ENCODE data around the gene RBKS. TPM values are rescaled to one million over a fixed set of nuclear protein-coding genes. Genes with fewer than 3 reads are reported as not detected.

RBKS gene
- total RNA-seq, 1 donor from 2014 or later = 2.0 TPM

DNA sequence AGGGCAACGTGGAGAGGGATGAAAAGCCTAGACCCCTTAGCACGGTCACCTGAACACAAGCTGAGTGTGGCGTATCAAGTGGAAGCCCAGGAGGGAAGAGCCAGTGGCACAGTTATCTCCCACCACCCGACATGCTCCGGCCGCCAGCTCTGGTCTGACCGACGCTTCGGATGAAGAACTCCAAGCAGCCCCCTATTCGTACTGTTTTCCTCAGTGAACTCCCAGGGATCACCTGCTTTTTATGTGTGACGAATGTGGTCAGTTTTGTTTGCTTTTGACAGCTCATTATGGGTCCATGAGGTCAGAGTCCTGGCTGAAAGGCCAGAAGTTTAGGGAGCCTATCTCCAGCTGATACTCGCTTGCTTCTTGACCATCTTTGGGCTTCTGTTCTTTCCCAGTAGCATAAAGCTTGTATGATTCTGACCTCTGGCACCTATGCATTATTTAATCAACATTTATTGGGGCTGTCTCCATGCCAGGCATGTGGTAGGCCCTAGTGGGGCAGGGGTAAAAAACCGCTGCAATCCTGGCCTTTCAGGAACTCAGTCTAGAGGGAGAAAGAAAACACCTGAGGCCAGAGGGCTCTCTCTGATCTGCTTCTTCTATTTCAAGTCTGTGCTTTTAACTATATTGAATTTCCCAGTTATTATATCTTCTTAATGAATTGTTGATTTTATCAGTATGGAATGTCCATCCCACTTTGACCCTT lies 151.7 kb downstream of the RBKS start:
- H3K36me3 Mint-ChIP-seq (ENCODE audit: low read depth, unreplicated experiment) = peaks cover 8% of the 10 kb centered on the region
- no peak overlapping the region for H3K27ac Mint-ChIP-seq (ENCODE audit: unreplicated experiment)
- TF ChIP-seq, protein P1, sequence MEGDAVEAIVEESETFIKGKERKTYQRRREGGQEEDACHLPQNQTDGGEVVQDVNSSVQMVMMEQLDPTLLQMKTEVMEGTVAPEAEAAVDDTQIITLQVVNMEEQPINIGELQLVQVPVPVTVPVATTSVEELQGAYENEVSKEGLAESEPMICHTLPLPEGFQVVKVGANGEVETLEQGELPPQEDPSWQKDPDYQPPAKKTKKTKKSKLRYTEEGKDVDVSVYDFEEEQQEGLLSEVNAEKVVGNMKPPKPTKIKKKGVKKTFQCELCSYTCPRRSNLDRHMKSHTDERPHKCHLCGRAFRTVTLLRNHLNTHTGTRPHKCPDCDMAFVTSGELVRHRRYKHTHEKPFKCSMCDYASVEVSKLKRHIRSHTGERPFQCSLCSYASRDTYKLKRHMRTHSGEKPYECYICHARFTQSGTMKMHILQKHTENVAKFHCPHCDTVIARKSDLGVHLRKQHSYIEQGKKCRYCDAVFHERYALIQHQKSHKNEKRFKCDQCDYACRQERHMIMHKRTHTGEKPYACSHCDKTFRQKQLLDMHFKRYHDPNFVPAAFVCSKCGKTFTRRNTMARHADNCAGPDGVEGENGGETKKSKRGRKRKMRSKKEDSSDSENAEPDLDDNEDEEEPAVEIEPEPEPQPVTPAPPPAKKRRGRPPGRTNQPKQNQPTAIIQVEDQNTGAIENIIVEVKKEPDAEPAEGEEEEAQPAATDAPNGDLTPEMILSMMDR (IDR thresholded peaks at IDR 0.05; ENCODE audit: unreplicated experiment) = no peak
- DNase-seq (ENCODE audit: low spot score) = no peak
- H3K9me3 Mint-ChIP-seq (ENCODE audit: unreplicated experiment) = no peaks in the 10 kb centered on the region
- no peak overlapping the region for H3K4me3 Mint-ChIP-seq (ENCODE audit: unreplicated experiment)
- H3K4me1 Mint-ChIP-seq (ENCODE audit: unreplicated experiment) = peaks cover 23% of the 10 kb centered on the region
- H3K27me3 Mint-ChIP-seq (ENCODE audit: unreplicated experiment) = peaks cover 6% of the 10 kb centered on the region

DNA sequence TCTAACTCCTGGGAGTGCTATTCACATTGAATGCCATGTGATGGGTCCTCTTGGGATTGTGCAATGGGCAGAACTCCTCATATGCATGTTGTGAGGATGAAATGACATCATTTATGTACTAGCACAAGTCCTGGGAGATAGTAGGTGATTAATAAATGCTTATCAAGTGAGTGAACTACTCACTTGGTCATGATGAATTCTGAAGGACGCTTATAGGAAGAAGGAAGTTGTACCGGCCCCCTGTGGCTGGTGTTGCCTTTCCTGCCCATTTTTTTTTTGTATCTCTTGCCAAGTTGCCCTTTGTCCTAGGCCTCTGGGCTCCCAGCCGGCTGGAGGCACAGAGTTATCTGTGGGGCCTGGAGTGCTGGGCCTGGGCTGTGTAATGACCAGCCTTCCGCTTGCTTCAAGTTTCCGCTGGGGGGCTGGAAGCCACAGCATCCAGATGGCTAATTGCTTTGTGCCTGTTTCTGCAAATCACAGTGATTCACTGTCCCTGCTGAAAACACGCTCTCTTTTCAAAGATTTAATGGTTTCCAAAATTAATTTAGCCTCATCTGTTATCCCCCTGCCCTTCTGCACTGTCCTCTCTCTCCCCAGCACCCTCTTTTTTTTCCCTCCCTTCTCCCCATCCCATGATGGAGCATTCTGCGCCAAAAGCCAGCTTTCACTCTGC lies 152.4 kb downstream of the RBKS start:
- DNase-seq (ENCODE audit: low spot score) = no peak
- no peak overlapping the region for H3K27ac Mint-ChIP-seq (ENCODE audit: unreplicated experiment)
- peaks cover 5% of the 10 kb centered on the region for H3K27me3 Mint-ChIP-seq (ENCODE audit: unreplicated experiment)
- H3K4me3 Mint-ChIP-seq (ENCODE audit: unreplicated experiment) = no peak overlapping the region
- TF ChIP-seq, protein P1 (IDR thresholded peaks at IDR 0.05; ENCODE audit: unreplicated experiment) = no peak
- H3K9me3 Mint-ChIP-seq (ENCODE audit: unreplicated experiment) = no peaks in the 10 kb centered on the region
- peaks cover 8% of the 10 kb centered on the region for H3K36me3 Mint-ChIP-seq (ENCODE audit: low read depth, unreplicated experiment)
- peaks cover 23% of the 10 kb centered on the region for H3K4me1 Mint-ChIP-seq (ENCODE audit: unreplicated experiment)

DNA sequence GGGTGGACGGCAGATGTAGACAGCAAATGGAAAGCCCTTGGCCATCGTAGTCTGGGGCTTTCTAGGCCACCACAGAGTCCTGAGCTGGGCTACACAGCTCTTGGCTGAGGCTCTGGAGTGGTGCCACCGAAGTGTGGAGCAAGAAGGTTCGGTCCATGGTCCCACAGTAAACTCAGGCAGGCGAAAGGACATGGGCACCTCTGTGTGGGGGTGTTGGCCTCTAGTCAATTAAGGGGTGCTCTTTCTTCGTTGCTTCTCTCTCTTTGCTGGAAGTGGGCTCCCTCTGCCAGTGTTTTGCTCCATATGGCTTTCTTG lies 153.3 kb downstream of the RBKS start:
- no peaks in the 10 kb centered on the region for H3K9me3 Mint-ChIP-seq (ENCODE audit: unreplicated experiment)
- DNase-seq (ENCODE audit: low spot score) = no peak
- H3K4me1 Mint-ChIP-seq (ENCODE audit: unreplicated experiment) = peaks cover 23% of the 10 kb centered on the region
- no peak overlapping the region for H3K27ac Mint-ChIP-seq (ENCODE audit: unreplicated experiment)
- H3K27me3 Mint-ChIP-seq (ENCODE audit: unreplicated experiment) = no peaks in the 10 kb centered on the region
- TF ChIP-seq, protein P1 (IDR thresholded peaks at IDR 0.05; ENCODE audit: unreplicated experiment) = no peak
- H3K4me3 Mint-ChIP-seq (ENCODE audit: unreplicated experiment) = no peak overlapping the region
- peaks cover 8% of the 10 kb centered on the region for H3K36me3 Mint-ChIP-seq (ENCODE audit: low read depth, unreplicated experiment)

DNA sequence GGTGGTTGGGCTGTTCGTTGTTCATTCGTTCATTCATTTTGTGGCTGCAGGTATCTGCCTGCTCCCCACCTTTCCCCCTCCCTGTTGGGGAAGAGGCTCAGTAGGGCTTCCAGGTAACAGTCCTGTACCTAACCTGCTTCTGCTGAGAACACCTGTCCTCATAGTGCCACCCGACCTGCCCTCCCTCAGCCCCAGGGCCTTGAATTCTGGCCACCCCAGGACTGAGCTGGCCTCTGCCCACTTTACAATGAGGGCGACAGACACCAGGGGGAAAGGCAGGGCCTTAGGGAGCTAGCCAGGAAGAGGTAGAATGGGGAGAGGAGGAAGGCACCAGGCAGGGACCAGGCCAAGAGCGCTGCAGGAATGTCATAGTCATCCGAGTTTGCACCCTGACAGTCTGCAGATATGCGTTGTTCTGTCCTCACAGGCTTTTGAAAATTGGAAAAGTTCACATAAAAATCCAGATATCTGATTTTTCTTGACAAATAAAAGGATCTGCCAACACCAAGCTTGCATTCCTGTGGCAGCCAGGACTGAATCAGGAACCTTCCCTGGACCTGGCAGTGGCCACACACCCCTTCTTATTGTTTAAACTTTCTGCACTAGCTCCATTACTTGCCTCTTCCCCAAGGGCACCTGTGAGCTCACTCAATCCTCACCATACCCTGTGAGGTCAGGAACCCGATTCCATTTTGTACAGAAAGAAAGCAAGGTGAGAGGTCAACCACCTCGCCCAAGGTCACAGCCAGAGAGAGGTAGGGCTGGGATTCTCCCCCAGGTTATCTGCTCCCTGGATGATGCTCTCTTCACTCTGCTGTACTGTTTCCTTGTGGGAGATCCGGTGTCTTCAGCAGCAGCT lies 153.9 kb downstream of the RBKS start:
- no peaks in the 10 kb centered on the region for H3K27me3 Mint-ChIP-seq (ENCODE audit: unreplicated experiment)
- H3K9me3 Mint-ChIP-seq (ENCODE audit: unreplicated experiment) = no peaks in the 10 kb centered on the region
- TF ChIP-seq, protein P1 (IDR thresholded peaks at IDR 0.05; ENCODE audit: unreplicated experiment) = no peak
- peaks cover 25% of the 10 kb centered on the region for H3K4me1 Mint-ChIP-seq (ENCODE audit: unreplicated experiment)
- no peak overlapping the region for H3K27ac Mint-ChIP-seq (ENCODE audit: unreplicated experiment)
- peaks cover 8% of the 10 kb centered on the region for H3K36me3 Mint-ChIP-seq (ENCODE audit: low read depth, unreplicated experiment)
- DNase-seq (ENCODE audit: low spot score) = no peak
- no peak overlapping the region for H3K4me3 Mint-ChIP-seq (ENCODE audit: unreplicated experiment)
